KMS-11 (cell line): ENCODE measurements around the gene RERE.
"Not testable (repeated sequence)": the region's sequence is repeated elsewhere in the genome, so short reads cannot be mapped to it uniquely, and the experiment has no call there.

Source experiments
- H2AFZ ChIP-seq: fragments of 200-600 bp; sonication (generic); 2 replicates; pipeline ENCODE4 v1.6.1; 2016; ENCODE audit warnings: antibody characterized with exemption, mixed run types, low read depth
- H3K27ac ChIP-seq: fragments of 200-600 bp; sonication (generic); 2 replicates; pipeline ENCODE4 v1.6.1; 2016; ENCODE audit warnings: mild to moderate bottlenecking, mixed run types
- H3K27me3 ChIP-seq: fragments of 200-600 bp; sonication (generic); 2 replicates; pipeline ENCODE4 v1.6.1; 2017; ENCODE audit warnings: mild to moderate bottlenecking, low read depth, mixed run types, moderate library complexity; ENCODE audit not compliant: insufficient read depth
- H3K36me3 ChIP-seq: fragments of 200-600 bp; sonication (generic); 2 replicates; pipeline ENCODE4 v1.6.1; 2017; ENCODE audit warnings: mild to moderate bottlenecking, mixed run types; ENCODE audit not compliant: insufficient read depth
- H3K4me1 ChIP-seq: fragments of 200-600 bp; sonication (generic); 2 replicates; pipeline ENCODE4 v1.6.1; 2016; ENCODE audit warnings: mild to moderate bottlenecking, low read depth, mixed run types; ENCODE audit not compliant: poor library complexity, severe bottlenecking
- H3K4me2 ChIP-seq: fragments of 200-600 bp; sonication (generic); 2 replicates; pipeline ENCODE4 v1.7.0; 2016; ENCODE audit warnings: mild to moderate bottlenecking, mixed run types
- H3K4me3 ChIP-seq: fragments of 200-600 bp; sonication (generic); IDR thresholded peaks from 2 replicates; pipeline ENCODE4 v1.6.1; 2017; ENCODE audit warnings: low read depth, low read length, mixed read lengths; ENCODE audit not compliant: insufficient read depth
- H3K79me2 ChIP-seq: fragments of 200-600 bp; sonication (generic); 2 replicates; pipeline ENCODE4 v1.6.1; 2016; ENCODE audit warnings: low read depth, mixed run types; ENCODE audit not compliant: insufficient read depth
- H3K9ac ChIP-seq: fragments of 200-600 bp; sonication (generic); 2 replicates; pipeline ENCODE4 v1.6.1; 2016; ENCODE audit warnings: mild to moderate bottlenecking, mixed run types
- H4K20me1 ChIP-seq: fragments of 200-600 bp; sonication (generic); 2 replicates; pipeline ENCODE4 v1.6.1; 2016; ENCODE audit warnings: mild to moderate bottlenecking, mixed run types; ENCODE audit not compliant: insufficient read depth
- TF ChIP-seq, protein P1 (sequence below): fragments of 200-600 bp; sonication (generic); conservative IDR thresholded peaks from 2 replicates; pipeline ENCODE4 v1.6.1; 2017; ENCODE audit warnings: low read depth, mild to moderate bottlenecking, antibody characterized with exemption, low read length, moderate library complexity, mixed read lengths

RERE gene

GRCh38 chr1:8381618-8382017 lies 435.8 kb downstream of the RERE start:
- H4K20me1 ChIP-seq = no peaks in the 10 kb centered on the region
- H3K4me1 ChIP-seq = no peaks in the 10 kb centered on the region
- H3K27ac ChIP-seq = no peak overlapping the region

DNA sequence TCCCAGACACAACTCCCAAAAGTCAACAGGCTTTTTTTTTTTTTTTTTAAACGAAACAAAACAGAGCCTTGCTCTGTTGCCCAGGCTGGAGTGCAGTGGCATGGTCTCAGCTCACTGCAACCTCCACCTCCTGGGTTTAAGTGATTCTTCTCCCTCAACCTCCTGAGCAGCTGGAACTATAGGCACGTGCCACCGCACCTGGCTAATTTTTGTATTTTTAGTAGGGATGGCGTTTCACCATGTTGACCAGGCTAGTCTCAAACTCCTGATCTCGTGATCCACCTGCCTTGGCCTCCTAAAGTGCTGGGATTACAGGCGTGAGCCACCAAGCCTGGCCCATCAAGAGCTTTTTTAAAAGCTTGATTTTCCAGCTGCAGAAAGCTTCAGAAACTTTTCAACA lies 437.1 kb downstream of the RERE start:
- not testable (repeated sequence) for H3K9ac ChIP-seq, H3K4me1 ChIP-seq, H3K27me3 ChIP-seq, H2AFZ ChIP-seq, H3K36me3 ChIP-seq, H3K4me2 ChIP-seq, H4K20me1 ChIP-seq, H3K4me3 ChIP-seq, H3K79me2 ChIP-seq, H3K27ac ChIP-seq

More at GRCh38 chr1:8381618-8382017, 435.8 kb downstream of the RERE start:
- Histone ChIP-seq H3K79me2 (no peaks in the 10 kb centered on the region), H3K27me3 (no peaks in the 10 kb centered on the region), H2AFZ (no peak overlapping the region), H3K9ac (no peak overlapping the region), H3K4me2 (no peak overlapping the region), H3K36me3 (no peaks in the 10 kb centered on the region), H3K4me3 (no peak overlapping the region)
- TF ChIP-seq, protein P1, sequence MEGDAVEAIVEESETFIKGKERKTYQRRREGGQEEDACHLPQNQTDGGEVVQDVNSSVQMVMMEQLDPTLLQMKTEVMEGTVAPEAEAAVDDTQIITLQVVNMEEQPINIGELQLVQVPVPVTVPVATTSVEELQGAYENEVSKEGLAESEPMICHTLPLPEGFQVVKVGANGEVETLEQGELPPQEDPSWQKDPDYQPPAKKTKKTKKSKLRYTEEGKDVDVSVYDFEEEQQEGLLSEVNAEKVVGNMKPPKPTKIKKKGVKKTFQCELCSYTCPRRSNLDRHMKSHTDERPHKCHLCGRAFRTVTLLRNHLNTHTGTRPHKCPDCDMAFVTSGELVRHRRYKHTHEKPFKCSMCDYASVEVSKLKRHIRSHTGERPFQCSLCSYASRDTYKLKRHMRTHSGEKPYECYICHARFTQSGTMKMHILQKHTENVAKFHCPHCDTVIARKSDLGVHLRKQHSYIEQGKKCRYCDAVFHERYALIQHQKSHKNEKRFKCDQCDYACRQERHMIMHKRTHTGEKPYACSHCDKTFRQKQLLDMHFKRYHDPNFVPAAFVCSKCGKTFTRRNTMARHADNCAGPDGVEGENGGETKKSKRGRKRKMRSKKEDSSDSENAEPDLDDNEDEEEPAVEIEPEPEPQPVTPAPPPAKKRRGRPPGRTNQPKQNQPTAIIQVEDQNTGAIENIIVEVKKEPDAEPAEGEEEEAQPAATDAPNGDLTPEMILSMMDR = no peak

DNA sequence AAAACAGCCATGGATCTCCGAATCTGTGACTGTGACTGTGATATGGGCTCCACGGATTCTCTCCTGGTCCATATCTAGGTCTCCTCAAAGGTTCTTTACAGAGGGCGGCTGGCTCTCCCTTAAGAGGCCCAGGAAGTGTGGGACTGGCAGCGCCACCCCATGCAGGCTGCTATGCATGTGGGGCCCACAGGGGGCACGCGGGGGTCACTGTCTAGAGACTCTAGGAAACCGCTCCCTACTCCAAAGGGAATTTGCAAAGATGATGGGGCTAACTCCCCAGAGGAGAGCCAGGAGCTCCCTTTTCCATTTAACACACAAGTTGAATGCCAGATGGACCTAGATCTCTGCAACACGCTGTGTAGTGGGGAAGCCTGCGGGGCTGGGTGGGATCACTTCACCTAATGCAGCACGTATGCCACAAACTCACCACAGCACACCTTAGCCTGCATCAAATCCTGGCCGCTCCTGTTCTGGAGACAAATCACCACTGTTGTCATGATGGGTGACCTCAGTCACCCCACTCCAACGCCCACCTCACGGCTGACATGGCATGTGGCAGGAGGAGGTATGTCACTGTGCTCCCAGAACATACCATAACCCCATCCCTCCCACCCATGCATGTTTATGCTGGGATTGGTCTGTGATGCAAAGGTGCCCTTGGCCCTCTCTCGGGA lies 437.8 kb downstream of the RERE start:
- H3K27ac ChIP-seq = no peak overlapping the region
- no peaks in the 10 kb centered on the region for H3K36me3 ChIP-seq
- H3K27me3 ChIP-seq = no peaks in the 10 kb centered on the region
- TF ChIP-seq, protein P1 = no peak
- no peak overlapping the region for H3K9ac ChIP-seq
- no peaks in the 10 kb centered on the region for H3K79me2 ChIP-seq
- H3K4me3 ChIP-seq = no peak overlapping the region
- H3K4me1 ChIP-seq = no peaks in the 10 kb centered on the region
- H2AFZ ChIP-seq = no peak overlapping the region
- no peaks in the 10 kb centered on the region for H4K20me1 ChIP-seq
- H3K4me2 ChIP-seq = no peak overlapping the region

DNA sequence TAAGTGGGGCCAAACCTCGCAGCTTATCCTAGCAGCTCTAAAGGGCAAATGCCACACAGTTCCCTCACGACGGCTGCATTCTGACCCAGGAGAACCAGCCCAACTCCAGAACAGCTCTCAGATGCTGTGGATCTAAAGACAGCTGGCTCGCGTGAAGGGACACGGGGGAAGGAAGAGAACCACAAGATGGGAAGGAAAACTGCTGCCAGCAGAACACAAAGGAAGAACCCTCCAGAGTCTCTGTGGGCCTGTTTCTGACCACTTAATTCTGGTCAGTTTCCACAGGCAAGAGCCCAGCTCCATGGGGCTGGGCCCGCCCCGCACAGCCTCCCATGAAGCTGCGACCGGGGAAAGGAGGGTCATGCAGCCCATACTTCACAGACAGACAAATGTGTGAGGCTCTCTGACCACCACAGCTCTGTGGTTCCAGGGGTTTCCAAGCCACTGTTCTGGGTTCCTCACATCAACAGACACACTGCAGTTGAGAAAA lies 438.4 kb downstream of the RERE start:
- no peaks in the 10 kb centered on the region for H3K36me3 ChIP-seq
- H3K4me2 ChIP-seq = no peak overlapping the region
- no peaks in the 10 kb centered on the region for H3K27me3 ChIP-seq
- TF ChIP-seq, protein P1 = no peak
- no peaks in the 10 kb centered on the region for H4K20me1 ChIP-seq
- H3K79me2 ChIP-seq = no peaks in the 10 kb centered on the region
- no peak overlapping the region for H2AFZ ChIP-seq
- H3K4me1 ChIP-seq = no peaks in the 10 kb centered on the region
- H3K27ac ChIP-seq = no peak overlapping the region
- no peak overlapping the region for H3K9ac ChIP-seq
- H3K4me3 ChIP-seq = no peak overlapping the region

- TF ChIP-seq, protein P1 = no peak
- no peak overlapping the region for H3K4me2 ChIP-seq
- no peak overlapping the region for H2AFZ ChIP-seq
- H3K9ac ChIP-seq = no peak overlapping the region
- no peaks in the 10 kb centered on the region for H3K79me2 ChIP-seq
- H3K27me3 ChIP-seq = no peaks in the 10 kb centered on the region
- no peaks in the 10 kb centered on the region for H3K36me3 ChIP-seq
- H3K4me3 ChIP-seq = no peak overlapping the region
- no peaks in the 10 kb centered on the region for H3K4me1 ChIP-seq
- 0 out of 2 replicates have a peak, but pooled peaks cover under 1% of the 10 kb centered on the region for H4K20me1 ChIP-seq
- no peak overlapping the region for H3K27ac ChIP-seq
Observed at GRCh38 chr1:8378178-8378577, 439.3 kb downstream of the RERE start.
